HUES64 (cell line): ENCODE results near the gene NPLOC4.

Experiments used
- H3K27ac ChIP-seq: 2 replicates; pipeline ENCODE4 v1.7.0; 2013; ENCODE audit warnings: low read depth, low read length, inconsistent platforms
- H3K27me3 ChIP-seq: 2 replicates; pipeline ENCODE4 v1.6.1; 2013; ENCODE audit warnings: mild to moderate bottlenecking, low read length; ENCODE audit not compliant: insufficient read depth
- H3K36me3 ChIP-seq: 2 replicates; pipeline ENCODE4 v1.6.1; 2013; ENCODE audit warnings: mild to moderate bottlenecking, low read length; ENCODE audit not compliant: insufficient read depth
- H3K4me1 ChIP-seq: 2 replicates; pipeline ENCODE4 v1.6.1; 2013; ENCODE audit warnings: mild to moderate bottlenecking, low read length, moderate library complexity; ENCODE audit not compliant: insufficient read depth
- H3K4me3 ChIP-seq: 2 replicates; pipeline ENCODE4 v1.5.1; 2013; ENCODE audit warnings: mild to moderate bottlenecking, low read length, moderate library complexity
- H3K9ac ChIP-seq: 2 replicates; pipeline ENCODE4 v1.6.1; 2013; ENCODE audit warnings: mild to moderate bottlenecking, low read depth, low read length
- H3K9me3 ChIP-seq: 2 replicates; pipeline ENCODE4 v1.6.1; 2013; ENCODE audit warnings: low read depth, low read length; ENCODE audit not compliant: insufficient read depth
- WGBS: fragments of 150-250, 120-280 bp; methylation state at CpG from one replicate; pipeline ENCODE4 v1.1.7; 2013; ENCODE audit warnings: missing lambda C conversion rate; 5-methylcytosine and 5-hydroxymethylcytosine counted together

The NPLOC4 gene

DNA sequence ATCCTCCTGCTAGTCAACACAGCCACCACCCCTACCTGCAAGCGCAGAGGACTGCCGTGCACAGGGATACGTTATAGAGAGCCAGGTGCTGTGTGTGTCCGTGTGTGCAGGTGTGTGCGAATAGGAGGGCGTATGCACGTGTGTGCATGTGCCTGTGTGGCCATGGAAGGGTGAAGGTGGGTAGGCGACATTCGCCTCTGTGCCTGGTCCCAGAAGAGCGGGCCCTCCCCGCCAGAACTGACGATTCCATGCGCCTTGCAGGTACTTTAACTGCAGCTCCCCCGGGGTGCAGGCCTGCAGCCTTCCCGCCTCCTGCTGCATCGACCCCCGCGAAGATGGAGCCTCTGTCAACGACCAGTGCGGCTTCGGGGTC lies 10.7 kb upstream of the NPLOC4 start:
- Histone ChIP-seq H3K4me3 (peak overlapping the region; percentile 38), H3K27ac (no peak overlapping the region), H3K4me1 (no peaks in the 10 kb centered on the region), H3K36me3 (no peaks in the 10 kb centered on the region), H3K27me3 (peaks cover 32% of the 10 kb centered on the region), H3K9me3 (no peaks in the 10 kb centered on the region; the same call in none of the 2 replicates), H3K9ac (no peak overlapping the region)
- 31% methylated on average over 21 of the region's 21 CpGs for WGBS

DNA sequence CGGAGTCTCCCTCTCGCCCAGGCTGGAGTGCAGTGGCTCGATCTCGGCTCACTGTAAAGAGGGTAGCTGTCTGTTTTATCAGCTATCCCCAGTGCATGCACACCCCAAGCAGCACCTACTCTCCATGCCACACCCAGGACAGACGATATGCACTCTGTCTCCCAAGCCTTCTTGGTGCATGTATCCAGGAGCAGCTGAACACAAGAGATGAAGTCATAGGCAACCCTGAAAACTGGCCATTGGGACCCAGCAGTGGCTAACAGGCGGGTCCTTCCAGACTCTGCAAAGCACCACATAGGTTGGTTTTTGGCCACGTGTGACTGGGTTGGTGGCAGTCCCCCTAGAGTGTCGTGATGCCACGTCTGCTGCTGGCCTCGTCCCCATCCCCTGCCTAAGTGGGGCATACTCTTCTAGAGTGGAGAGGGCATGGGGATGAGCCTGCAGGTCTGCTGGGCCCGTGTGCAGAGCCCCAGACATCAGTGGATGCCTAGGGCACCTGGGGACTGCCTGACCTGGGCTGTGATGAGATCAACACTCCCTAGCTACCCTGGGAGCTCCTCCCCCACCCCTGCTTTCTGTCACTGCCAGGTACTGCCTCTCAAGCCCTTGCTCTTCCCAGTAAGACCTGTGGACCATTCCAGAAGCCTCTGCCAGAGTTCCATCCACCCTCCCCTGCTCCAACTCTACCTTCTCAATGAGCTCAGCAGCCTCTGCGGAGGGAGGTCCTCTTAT lies 10.1 kb upstream of the NPLOC4 start:
- WGBS = 80% methylated on average over 12 of the region's 12 CpGs
- H3K9ac ChIP-seq = no peak overlapping the region
- peaks cover 32% of the 10 kb centered on the region for H3K27me3 ChIP-seq
- no peak overlapping the region for H3K27ac ChIP-seq
- no peaks in the 10 kb centered on the region; the same call in none of the 2 replicates for H3K9me3 ChIP-seq
- H3K4me1 ChIP-seq = no peaks in the 10 kb centered on the region
- H3K36me3 ChIP-seq = no peaks in the 10 kb centered on the region
- peak overlapping the region; percentile 38; the same call in 1 of the 2 replicates for H3K4me3 ChIP-seq

DNA sequence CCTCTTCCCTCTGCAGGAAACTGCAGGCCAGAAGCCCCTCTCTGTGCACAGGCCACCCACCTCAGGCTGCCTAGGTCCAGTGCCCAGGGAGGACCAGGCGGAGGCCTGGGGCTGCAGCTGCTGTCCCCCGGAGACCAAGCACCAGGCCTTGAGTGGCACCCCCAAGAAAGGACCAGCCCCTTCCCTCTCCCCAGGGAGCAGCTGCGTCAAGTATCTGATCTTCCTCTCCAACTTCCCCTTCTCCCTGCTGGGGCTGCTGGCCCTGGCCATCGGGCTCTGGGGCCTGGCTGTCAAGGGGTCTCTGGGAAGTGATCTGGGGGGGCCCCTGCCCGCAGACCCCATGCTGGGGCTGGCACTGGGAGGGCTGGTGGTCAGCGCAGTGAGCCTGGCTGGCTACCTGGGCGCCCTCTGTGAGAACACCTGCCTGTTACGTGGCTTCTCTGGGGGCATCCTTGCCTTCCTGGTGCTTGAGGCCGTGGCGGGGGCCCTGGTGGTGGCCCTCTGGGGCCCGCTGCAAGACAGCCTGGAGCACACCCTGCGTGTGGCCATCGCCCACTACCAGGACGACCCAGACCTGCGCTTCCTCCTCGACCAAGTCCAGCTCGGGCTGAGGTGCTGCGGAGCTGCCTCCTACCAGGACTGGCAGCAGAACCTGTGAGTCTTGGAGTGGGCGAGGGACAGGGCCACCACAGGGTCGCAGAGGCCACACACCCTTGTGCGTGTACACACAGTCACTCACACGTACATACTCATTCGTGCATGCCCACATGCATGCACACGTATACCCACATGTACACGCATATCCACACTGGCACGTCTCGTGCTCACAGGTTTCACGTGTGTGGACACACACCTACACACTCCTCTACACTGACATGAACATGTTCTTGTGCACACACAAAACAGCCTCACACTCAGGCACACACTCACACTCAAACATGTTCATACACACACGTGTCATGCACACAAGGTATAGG lies 8.4 kb upstream of the NPLOC4 start:
- WGBS = 89% methylated on average over 29 of the region's 29 CpGs
- no peak overlapping the region for H3K27ac ChIP-seq
- H3K4me3 ChIP-seq = no peak overlapping the region
- H3K4me1 ChIP-seq = no peaks in the 10 kb centered on the region
- no peaks in the 10 kb centered on the region for H3K36me3 ChIP-seq
- H3K9me3 ChIP-seq = no peaks in the 10 kb centered on the region; the same call in none of the 2 replicates
- peaks cover 32% of the 10 kb centered on the region for H3K27me3 ChIP-seq
- no peak overlapping the region for H3K9ac ChIP-seq

DNA sequence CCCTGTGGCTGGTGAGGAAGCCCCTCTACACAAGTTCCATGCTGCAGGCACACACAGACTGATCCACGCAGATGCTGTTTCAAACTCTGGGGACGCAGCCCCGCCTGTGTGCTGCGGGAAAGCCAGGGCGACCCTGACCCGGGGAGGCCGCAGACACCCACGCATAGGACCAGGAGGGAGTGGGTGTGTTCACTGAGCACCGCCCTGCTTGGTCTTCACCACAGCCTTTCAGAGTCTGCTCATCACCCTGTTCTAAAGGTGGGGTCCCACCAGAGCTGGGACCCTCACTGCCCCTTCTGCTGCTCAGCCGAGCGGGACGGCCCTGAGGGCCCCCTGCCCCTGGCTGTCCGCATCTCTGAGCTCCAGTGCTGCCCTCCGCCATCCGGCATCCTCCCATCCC lies 7.6 kb upstream of the NPLOC4 start:
- H3K36me3 ChIP-seq = no peaks in the 10 kb centered on the region
- no peaks in the 10 kb centered on the region; the same call in none of the 2 replicates for H3K9me3 ChIP-seq
- no peak overlapping the region for H3K9ac ChIP-seq
- H3K4me3 ChIP-seq = no peak overlapping the region
- no peak overlapping the region for H3K27ac ChIP-seq
- H3K4me1 ChIP-seq = no peaks in the 10 kb centered on the region
- 94% methylated on average over 15 of the region's 15 CpGs for WGBS
- peaks cover 28% of the 10 kb centered on the region for H3K27me3 ChIP-seq

DNA sequence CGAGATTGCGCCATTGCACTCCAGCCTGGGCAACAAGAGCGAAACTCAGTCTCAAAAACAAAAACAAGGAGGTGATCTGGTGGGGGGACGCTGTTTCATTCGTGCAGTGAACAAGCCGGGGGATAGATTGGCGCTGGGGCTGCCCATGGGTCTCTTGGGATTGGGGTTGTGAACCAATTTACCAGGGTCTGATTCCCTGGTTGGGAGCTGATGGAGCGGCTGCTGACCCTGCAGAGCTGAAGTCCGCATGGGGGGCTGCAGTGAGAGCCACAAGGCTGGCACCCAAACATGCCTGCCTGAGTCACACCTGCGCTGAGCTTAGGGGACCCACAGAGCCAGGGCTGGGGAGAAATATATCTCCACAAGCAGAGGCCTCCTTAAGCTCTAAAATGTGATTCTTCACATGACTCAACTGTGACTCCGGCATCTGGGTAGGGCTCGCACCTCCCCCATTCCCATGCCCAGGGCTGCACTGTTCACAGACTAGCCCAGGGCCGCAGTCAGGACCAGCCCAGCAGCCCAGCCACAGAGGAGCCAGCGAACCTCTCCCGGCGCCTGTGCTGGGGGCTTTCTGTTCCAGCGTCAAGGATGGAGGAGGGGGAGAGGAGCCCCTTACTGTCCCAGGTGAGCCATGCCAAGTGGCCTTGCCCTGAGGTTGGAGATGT lies 5.0 kb upstream of the NPLOC4 start:
- no peak overlapping the region for H3K4me3 ChIP-seq
- H3K27ac ChIP-seq = no peak overlapping the region
- WGBS = 87% methylated on average over 14 of the region's 17 CpGs

DNA sequence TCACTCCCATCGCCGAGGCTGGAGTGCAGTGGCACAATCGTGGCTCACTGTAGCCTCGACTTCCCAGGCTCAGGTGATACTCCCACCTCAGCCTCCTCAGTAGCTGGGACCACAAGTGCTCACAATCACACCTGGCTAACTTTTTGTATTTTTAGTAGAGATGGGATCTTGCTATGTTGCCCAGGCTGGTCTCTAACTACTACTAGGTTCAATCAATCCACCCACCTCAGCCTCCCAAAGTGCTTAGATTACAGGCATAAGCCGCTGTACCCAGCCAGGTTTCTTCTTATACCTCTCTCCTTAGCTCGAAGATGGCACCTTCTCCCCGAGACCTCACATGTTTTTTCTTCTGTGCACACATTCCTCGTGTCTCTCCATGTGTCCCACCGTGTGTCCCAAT lies 3.1 kb upstream of the NPLOC4 start:
- Histone ChIP-seq H3K4me3 (no peak overlapping the region), H3K27me3 (no peaks in the 10 kb centered on the region)
- 92% methylated on average over 9 of the region's 9 CpGs for WGBS

More for the DNA sequence above, 5.0 kb upstream of the NPLOC4 start:
- H3K9me3 ChIP-seq = no peaks in the 10 kb centered on the region
- H3K9ac ChIP-seq = no peak overlapping the region
- peaks cover 3% of the 10 kb centered on the region for H3K27me3 ChIP-seq
- H3K4me1 ChIP-seq = no peaks in the 10 kb centered on the region
- H3K36me3 ChIP-seq = no peaks in the 10 kb centered on the region

DNA sequence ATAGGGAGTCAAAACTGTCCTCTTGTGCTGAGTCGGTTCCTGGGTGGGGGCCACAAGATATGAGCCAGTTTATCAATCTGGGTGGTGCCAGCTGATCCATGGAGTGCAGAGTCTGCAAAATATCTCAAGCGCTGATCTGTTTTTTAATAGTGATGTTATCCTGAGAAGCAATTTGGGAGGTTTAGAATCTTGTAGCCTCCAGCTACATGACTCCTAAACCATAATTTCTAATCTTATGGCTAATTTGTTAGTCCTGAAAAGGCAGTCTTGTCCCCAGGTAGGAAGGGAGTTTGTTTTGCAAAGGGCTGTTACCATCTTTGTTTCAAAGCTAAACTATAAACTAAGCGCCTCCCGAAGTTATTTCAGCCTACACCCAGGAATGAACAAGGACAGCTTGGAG lies 1.8 kb upstream of the NPLOC4 start:
- Histone ChIP-seq H3K36me3 (no peaks in the 10 kb centered on the region), H3K9me3 (no peaks in the 10 kb centered on the region), H3K27ac (no peak overlapping the region), H3K4me1 (no peaks in the 10 kb centered on the region), H3K9ac (no peak overlapping the region), H3K4me3 (no peak overlapping the region), H3K27me3 (no peaks in the 10 kb centered on the region)
- WGBS = 95% methylated on average over 2 of the region's 4 CpGs

More for the DNA sequence above, 3.1 kb upstream of the NPLOC4 start:
- Histone ChIP-seq H3K4me1 (no peaks in the 10 kb centered on the region), H3K36me3 (no peaks in the 10 kb centered on the region), H3K9me3 (no peaks in the 10 kb centered on the region), H3K9ac (no peak overlapping the region), H3K27ac (no peak overlapping the region)

DNA sequence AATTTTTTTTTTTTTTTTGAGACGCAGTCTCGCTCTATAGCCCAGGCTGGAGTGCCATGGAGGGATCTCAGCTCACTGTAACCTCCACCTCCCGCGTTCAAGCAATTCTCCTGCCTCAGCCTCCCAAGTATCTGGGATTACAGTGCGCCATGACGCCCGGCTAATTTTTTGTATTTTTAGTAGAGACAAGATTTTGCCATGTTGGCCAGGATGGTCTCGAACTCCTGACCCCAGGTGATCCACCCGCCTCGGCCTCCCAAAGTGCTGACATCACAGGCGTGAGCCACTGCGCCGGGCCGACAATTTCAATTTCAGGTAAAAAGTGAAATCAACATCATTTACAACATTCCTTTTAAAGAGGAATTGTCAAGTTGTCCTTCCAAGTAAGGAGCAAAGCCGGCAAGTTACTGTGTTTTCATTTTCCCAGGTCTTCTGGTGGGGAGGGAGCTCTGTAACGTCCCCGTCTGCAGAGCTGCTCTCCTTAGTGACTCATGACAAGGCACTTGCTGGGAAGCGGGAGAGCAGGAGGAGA lies 873 bp downstream of the NPLOC4 start:
- WGBS = 34% methylated on average over 18 of the region's 18 CpGs

DNA sequence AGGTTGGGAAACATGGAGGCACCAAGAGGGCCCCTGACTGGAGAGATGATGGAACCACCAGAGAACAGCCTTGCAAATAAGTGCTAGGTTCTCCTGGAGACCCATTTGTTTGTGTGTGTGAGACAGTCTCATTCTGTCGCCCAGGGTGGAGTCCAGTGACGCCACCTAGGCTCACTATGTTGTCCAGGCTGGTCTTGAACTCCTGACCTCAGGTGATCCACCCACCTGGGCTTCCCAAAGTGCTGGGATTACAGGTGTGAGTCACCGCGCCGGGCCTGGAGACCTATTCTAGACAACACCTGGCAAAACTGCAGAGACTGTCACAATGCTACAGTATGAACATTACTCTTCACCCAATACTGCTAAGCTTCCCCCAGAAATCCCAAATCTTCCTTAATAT lies 1.5 kb downstream of the NPLOC4 start:
- Histone ChIP-seq H3K27ac (no peak overlapping the region), H3K9me3 (no peaks in the 10 kb centered on the region), H3K4me1 (no peaks in the 10 kb centered on the region), H3K4me3 (peak overlapping the region; percentile 79), H3K27me3 (no peaks in the 10 kb centered on the region), H3K36me3 (0 out of 2 replicates have a peak, but pooled peaks cover 2% of the 10 kb centered on the region), H3K9ac (no peak overlapping the region)
- WGBS = 91% methylated on average over 5 of the region's 5 CpGs

More for the DNA sequence above, 873 bp downstream of the NPLOC4 start:
- peak overlapping the region; percentile 95 for H3K9ac ChIP-seq
- H3K4me3 ChIP-seq = peak overlapping the region; percentile 79
- H3K9me3 ChIP-seq = no peaks in the 10 kb centered on the region
- no peaks in the 10 kb centered on the region for H3K4me1 ChIP-seq
- peak overlapping the region; percentile 82 for H3K27ac ChIP-seq
- no peaks in the 10 kb centered on the region for H3K36me3 ChIP-seq
- no peaks in the 10 kb centered on the region for H3K27me3 ChIP-seq

DNA sequence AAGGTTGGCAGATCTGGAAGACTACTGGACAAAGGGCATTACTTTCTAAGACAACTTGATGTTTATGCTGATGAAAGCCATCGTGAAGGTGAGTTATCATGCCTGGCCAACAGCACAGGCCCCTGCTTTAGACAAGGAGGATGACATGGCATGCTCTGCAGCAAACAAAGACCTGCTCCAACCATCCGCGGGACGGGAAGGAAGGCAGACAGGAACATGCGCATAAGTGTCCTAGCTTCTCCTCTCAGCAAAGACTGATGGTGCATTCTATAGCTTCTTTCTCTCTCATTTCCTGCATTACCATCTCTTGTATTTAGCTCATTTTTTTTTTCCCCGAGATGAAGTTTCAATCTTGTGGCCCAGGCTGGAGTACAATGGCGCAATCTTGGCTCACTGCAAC lies 5.4 kb downstream of the NPLOC4 start:
- no peaks in the 10 kb centered on the region for H3K27me3 ChIP-seq
- 96% methylated on average over 6 of the region's 7 CpGs for WGBS
- peaks cover 38% of the 10 kb centered on the region for H3K36me3 ChIP-seq
- H3K9me3 ChIP-seq = no peaks in the 10 kb centered on the region
- H3K9ac ChIP-seq = no peak overlapping the region
- no peak overlapping the region for H3K4me3 ChIP-seq
- no peak overlapping the region for H3K27ac ChIP-seq
- H3K4me1 ChIP-seq = no peaks in the 10 kb centered on the region
